ENCODE measurements around the gene CADM4.

DNA sequence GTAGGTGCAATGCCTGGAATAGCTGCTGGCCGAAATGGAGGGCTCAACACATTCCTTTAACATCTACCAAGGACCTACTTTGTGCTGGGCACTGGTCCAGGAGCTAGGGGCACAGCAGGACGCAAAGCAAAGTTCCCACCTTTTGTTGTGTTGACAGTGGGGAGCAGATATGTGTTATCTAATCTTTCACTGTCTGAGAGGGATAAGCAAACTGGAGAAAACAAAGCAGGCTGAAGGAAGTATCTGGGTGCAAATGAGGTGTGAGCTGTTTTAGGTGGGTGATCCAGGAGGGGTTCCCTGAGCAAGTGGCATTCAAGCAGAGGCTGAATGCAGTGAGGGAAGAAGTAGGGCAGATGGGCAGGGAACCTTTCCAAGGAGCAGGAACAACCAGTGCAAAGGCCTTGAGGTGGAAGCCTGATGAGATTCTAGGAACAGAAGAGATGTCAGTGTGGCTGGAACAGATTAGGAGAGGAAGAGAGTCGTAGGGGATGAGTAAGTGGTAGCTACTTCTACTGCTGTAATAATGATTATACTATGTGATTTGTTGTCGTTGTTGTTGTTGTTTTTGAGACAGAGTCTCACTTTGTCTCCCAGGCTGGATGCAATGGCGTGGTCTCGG, 32.5 kb upstream of the CADM4 start:
- TF ChIP-seq GATA2 (IDR thresholded peaks at IDR 0.05; ENCODE audit: low read depth, low read length) (no peak), GATA3 (IDR thresholded peaks at IDR 0.05; ENCODE audit: low read depth, low read length) (no peak)

Data from SH-SY5Y (cell line).